WTC11 (cell line): ENCODE data around the gene PTH1R.

Source experiments
- ARID4B ChIP-seq: sonication (generic); formaldehyde crosslinking; IDR thresholded peaks from 2 replicates; pipeline ENCODE4 v1.8.0; 2023; ENCODE audit warnings: missing genetic modification reagents, mild to moderate bottlenecking, borderline replicate concordance
- ELF4 ChIP-seq: sonication (generic); formaldehyde crosslinking; IDR thresholded peaks from 2 replicates; pipeline ENCODE4 v1.8.1; 2022; ENCODE audit warnings: low read depth, mild to moderate bottlenecking, moderate library complexity, missing genetic modification reagents
- FOXJ3 ChIP-seq: sonication (generic); formaldehyde crosslinking; IDR thresholded peaks from 2 replicates; pipeline ENCODE4 v1.9.0; 2021; ENCODE audit warnings: missing genetic modification reagents, mild to moderate bottlenecking, borderline replicate concordance
- JUN ChIP-seq: sonication (generic); formaldehyde crosslinking; IDR thresholded peaks from 2 replicates; pipeline ENCODE4 v1.8.0; 2023; ENCODE audit warnings: mild to moderate bottlenecking, missing genetic modification reagents
- SP1 ChIP-seq: sonication (generic); formaldehyde crosslinking; conservative IDR thresholded peaks from 2 replicates; pipeline ENCODE4 v1.8.1; 2022; ENCODE audit warnings: missing genetic modification reagents
- TEAD4 ChIP-seq: sonication (generic); formaldehyde crosslinking; IDR thresholded peaks from 2 replicates; pipeline ENCODE4 v1.8.0; 2022; ENCODE audit warnings: mild to moderate bottlenecking, missing genetic modification reagents
- USF2 ChIP-seq: sonication (generic); formaldehyde crosslinking; IDR thresholded peaks from 2 replicates; pipeline ENCODE4 v1.8.1; 2023; ENCODE audit warnings: mild to moderate bottlenecking, missing genetic modification reagents, moderate library complexity
- ZNF121 ChIP-seq: sonication (generic); formaldehyde crosslinking; IDR thresholded peaks from 2 replicates; pipeline ENCODE4 v1.8.0; 2023; ENCODE audit warnings: missing genetic modification reagents
- ZNF263 ChIP-seq: sonication (generic); formaldehyde crosslinking; IDR thresholded peaks from 2 replicates; pipeline ENCODE4 v1.8.1; 2022; ENCODE audit warnings: low read depth, mild to moderate bottlenecking, moderate library complexity, missing genetic modification reagents
- ZNF416 ChIP-seq: fragments of 250-450 bp; sonication (Bioruptor Pico); IDR thresholded peaks from 2 replicates; pipeline ENCODE4 v1.9.0; 2021; ENCODE audit warnings: mild to moderate bottlenecking, inconsistent platforms
- ZSCAN18 ChIP-seq: fragments of 250-450 bp; sonication (Bioruptor Pico); IDR thresholded peaks from 2 replicates; pipeline ENCODE4 v2.1.2; 2022; ENCODE audit warnings: mild to moderate bottlenecking, moderate library complexity
- TF ChIP-seq, protein P1 (sequence below): sonication (generic); formaldehyde crosslinking; IDR thresholded peaks from 2 replicates; pipeline ENCODE4 v1.8.1; 2022; ENCODE audit warnings: low read depth, missing genetic modification reagents, borderline replicate concordance
- TF ChIP-seq, protein P2 (sequence below): fragments of 200-600 bp; IDR thresholded peaks from 2 replicates; pipeline ENCODE4 v1.8.0; 2022; ENCODE audit warnings: antibody characterized with exemption
- TF ChIP-seq, protein P3 (sequence below): sonication (generic); formaldehyde crosslinking; conservative IDR thresholded peaks from 2 replicates; pipeline ENCODE4 v1.8.1; 2022; ENCODE audit warnings: mild to moderate bottlenecking, missing genetic modification reagents

DNA sequence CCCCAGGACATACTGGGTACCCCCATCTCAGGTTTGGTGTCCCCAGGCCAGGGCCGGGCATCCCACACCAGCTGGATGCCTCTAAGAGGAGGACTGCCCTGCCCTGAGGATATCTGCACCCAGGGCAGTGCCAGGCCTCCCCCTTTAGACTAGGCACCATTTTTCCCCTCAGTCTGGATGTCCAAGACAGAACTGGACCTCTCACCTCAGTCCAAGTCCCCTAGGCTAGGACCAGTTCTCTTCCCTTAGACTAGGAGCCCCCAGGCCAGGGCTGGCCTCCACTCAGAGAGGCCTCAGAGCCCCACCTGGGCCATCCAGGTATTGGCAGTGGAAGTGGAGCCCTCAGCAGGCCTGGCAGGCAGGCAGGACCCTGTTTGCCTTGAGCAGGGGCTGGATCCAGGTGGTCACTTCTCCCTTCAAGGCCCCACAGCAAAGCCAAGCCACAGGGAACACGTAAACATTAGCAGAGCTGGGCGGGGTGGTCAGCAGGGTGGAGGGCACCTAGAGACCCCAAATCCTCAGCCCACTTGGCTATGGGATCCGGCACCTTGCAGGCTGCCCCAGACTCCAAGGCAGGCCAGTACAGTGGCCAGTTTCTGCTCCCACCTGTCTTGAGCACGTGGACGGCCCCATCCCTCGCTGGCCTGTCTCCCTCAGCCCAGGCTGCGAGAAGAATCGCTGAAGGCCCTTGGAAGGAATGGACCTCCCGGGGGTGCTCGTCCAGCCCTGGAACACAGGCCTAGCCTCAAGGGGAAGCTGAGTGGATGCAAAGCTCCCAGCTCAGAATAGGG, 28.3 kb downstream of the PTH1R start:
- TF ChIP-seq, protein P1, sequence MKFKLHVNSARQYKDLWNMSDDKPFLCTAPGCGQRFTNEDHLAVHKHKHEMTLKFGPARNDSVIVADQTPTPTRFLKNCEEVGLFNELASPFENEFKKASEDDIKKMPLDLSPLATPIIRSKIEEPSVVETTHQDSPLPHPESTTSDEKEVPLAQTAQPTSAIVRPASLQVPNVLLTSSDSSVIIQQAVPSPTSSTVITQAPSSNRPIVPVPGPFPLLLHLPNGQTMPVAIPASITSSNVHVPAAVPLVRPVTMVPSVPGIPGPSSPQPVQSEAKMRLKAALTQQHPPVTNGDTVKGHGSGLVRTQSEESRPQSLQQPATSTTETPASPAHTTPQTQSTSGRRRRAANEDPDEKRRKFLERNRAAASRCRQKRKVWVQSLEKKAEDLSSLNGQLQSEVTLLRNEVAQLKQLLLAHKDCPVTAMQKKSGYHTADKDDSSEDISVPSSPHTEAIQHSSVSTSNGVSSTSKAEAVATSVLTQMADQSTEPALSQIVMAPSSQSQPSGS (CRISPR knock-in tag) = no peak
- TF ChIP-seq, protein P2, sequence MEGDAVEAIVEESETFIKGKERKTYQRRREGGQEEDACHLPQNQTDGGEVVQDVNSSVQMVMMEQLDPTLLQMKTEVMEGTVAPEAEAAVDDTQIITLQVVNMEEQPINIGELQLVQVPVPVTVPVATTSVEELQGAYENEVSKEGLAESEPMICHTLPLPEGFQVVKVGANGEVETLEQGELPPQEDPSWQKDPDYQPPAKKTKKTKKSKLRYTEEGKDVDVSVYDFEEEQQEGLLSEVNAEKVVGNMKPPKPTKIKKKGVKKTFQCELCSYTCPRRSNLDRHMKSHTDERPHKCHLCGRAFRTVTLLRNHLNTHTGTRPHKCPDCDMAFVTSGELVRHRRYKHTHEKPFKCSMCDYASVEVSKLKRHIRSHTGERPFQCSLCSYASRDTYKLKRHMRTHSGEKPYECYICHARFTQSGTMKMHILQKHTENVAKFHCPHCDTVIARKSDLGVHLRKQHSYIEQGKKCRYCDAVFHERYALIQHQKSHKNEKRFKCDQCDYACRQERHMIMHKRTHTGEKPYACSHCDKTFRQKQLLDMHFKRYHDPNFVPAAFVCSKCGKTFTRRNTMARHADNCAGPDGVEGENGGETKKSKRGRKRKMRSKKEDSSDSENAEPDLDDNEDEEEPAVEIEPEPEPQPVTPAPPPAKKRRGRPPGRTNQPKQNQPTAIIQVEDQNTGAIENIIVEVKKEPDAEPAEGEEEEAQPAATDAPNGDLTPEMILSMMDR = no peak
- TF ChIP-seq ARID4B (no peak), ZSCAN18 (CRISPR knock-in tag) (no peak), TEAD4 (CRISPR knock-in tag) (no peak), ZNF263 (CRISPR knock-in tag) (no peak), JUN (CRISPR knock-in tag) (no peak), ZNF416 (CRISPR knock-in tag) (no peak), ZNF121 (no peak), SP1 (CRISPR knock-in tag) (no peak), ELF4 (CRISPR knock-in tag) (no peak), USF2 (CRISPR knock-in tag) (no peak), FOXJ3 (CRISPR knock-in tag) (no peak)
- TF ChIP-seq, protein P3, sequence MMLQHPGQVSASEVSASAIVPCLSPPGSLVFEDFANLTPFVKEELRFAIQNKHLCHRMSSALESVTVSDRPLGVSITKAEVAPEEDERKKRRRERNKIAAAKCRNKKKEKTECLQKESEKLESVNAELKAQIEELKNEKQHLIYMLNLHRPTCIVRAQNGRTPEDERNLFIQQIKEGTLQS (CRISPR knock-in tag) = no peak
